Body of pancreas (tissue), 4 donors: Measurements from ENCODE around the gene CCL25. TPM values are rescaled to one million over a fixed set of nuclear protein-coding genes. Genes with fewer than 3 reads are reported as not detected.

ENCODE experiments used
- ATAC-seq: fragments of 150-250 bp; one replicate; pipeline ENCODE4 v1.9.1; 2016
- DNase-seq, 4 donors: peaks; one replicate each; pipeline ENCODE4 v3.0.0-alpha.2; 2019
- H3K27ac ChIP-seq, 4 donors: fragments of 200-600 bp; sonication (generic); 1 replicate in 3 of 4; 2 replicates in 1 of 4; pipeline versions ENCODE4 v1.5.1 to v1.6.1; 2016 to 2019; ENCODE audit warnings: mild to moderate bottlenecking in 1 of 4, mixed read lengths in 1 of 4, moderate library complexity in 1 of 4
- H3K27me3 ChIP-seq, 2 donors: fragments of 200-600 bp; sonication (generic); one replicate each; pipeline ENCODE4 v1.6.0; 2016; ENCODE audit warnings: mild to moderate bottlenecking in 1 of 2
- H3K36me3 ChIP-seq, 2 donors: fragments of 200-600 bp; sonication (generic); replicated peaks in 1 of 2; 2 replicates each; pipeline ENCODE4 v1.5.1; 2016; ENCODE audit warnings: low read depth in 2 of 2; ENCODE audit not compliant: insufficient read depth in 1 of 2
- H3K4me1 ChIP-seq: fragments of 200-600 bp; sonication (generic); one replicate; pipeline ENCODE4 v1.6.0; 2016
- H3K4me3 ChIP-seq, 2 donors: fragments of 200-600 bp; sonication (generic); 1 replicate in 1 of 2; 2 replicates in 1 of 2; pipeline ENCODE4 v1.5.1; 2016 to 2019
- H3K9me3 ChIP-seq, 3 donors: fragments of 200-600 bp; sonication (generic); 1 replicate in 2 of 3; 2 replicates in 1 of 3; pipeline ENCODE4 v1.5.1; 2016
- POLR2A ChIP-seq, 3 donors: fragments of 450-650 bp; IDR thresholded peaks; one replicate each; pipeline ENCODE4 v1.6.1; 2016; ENCODE audit warnings: antibody characterized with exemption in 3 of 3, mild to moderate bottlenecking in 2 of 3
- WGBS, 2 donors: methylation state at CpG; one replicate each; pipeline ENCODE4 v1.1.5; 2017; 5-methylcytosine and 5-hydroxymethylcytosine counted together
- intact Hi-C: fragments of 100-400 bp; cut with DNase I; formaldehyde crosslinking; loops from one replicate; pipeline ENCODE4 v1.15.1; 2023
- total RNA-seq, 2 donors: library from RNA; depleted of rRNA; stranded (reverse); fragments of >200 nt; gene quantifications; one replicate each; pipeline ENCODE4 v1.1.0, GENCODE V29; 2016
- TF ChIP-seq, protein P1 (sequence below), 7 experiments: fragments of 450-650 bp in 4 of 7; fragments of 200-600 bp in 3 of 7; sonication (generic) in 3 of 7; IDR thresholded peaks; one replicate each; pipeline ENCODE4 v1.5.1; 2016 to 2019; ENCODE audit warnings: antibody characterized with exemption in 7 of 7

Gene CCL25
- total RNA-seq, 2 donors from 2014 or later: not detected

DNA sequence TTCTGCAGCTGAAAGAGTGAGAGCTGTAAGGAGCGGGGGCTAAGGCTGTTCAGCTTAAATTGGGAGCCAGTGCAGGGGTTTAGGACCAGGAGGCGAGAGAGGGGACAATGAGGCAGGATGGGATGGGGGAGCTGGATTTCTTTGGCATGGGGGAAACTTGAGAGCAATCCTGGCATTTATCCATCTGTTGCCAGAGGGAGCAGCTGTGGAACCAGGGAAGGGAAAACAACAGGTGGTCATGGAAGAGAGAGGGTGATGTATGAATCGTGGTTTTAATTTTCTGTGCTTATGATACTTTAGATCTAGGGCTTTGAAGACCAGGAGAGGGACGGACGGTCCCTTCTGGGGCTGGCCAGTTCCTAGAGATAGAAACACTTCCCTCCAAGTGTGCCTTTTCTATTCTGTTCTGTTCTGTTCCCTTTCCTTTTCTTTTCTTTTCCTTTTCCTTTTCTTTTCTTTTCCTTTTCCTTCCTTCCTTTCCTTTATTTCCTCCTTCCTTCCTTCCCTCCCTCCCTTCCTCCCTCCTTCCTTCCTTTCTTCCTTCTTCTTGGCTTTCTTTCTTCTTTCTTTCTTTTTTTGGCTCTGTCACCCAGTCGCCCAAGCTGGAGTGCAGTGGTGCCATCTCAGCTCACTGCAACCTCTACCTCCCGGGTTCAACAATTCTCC is 16.0 kb upstream of the CCL25 start:
- H3K27me3 ChIP-seq: no peaks in the 10 kb centered on the region
- H3K4me3 ChIP-seq: no peak overlapping the region
- H3K4me1 ChIP-seq: no peaks in the 10 kb centered on the region
- H3K27ac ChIP-seq: no peak overlapping the region
- no peak for TF ChIP-seq POLR2A (IDR thresholded peaks at IDR 0.05)
- TF ChIP-seq, protein P1, sequence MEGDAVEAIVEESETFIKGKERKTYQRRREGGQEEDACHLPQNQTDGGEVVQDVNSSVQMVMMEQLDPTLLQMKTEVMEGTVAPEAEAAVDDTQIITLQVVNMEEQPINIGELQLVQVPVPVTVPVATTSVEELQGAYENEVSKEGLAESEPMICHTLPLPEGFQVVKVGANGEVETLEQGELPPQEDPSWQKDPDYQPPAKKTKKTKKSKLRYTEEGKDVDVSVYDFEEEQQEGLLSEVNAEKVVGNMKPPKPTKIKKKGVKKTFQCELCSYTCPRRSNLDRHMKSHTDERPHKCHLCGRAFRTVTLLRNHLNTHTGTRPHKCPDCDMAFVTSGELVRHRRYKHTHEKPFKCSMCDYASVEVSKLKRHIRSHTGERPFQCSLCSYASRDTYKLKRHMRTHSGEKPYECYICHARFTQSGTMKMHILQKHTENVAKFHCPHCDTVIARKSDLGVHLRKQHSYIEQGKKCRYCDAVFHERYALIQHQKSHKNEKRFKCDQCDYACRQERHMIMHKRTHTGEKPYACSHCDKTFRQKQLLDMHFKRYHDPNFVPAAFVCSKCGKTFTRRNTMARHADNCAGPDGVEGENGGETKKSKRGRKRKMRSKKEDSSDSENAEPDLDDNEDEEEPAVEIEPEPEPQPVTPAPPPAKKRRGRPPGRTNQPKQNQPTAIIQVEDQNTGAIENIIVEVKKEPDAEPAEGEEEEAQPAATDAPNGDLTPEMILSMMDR (IDR thresholded peaks at IDR 0.05): no peak
- DNase-seq (no peak), ATAC-seq (no peak)
- no peaks in the 10 kb centered on the region for H3K9me3 ChIP-seq
- 72 to 76% methylated on average over 7 of the region's 7 CpGs for WGBS, 2 donors
- intact Hi-C loops: no loop called here
- H3K36me3 ChIP-seq: no peaks in the 10 kb centered on the region

DNA sequence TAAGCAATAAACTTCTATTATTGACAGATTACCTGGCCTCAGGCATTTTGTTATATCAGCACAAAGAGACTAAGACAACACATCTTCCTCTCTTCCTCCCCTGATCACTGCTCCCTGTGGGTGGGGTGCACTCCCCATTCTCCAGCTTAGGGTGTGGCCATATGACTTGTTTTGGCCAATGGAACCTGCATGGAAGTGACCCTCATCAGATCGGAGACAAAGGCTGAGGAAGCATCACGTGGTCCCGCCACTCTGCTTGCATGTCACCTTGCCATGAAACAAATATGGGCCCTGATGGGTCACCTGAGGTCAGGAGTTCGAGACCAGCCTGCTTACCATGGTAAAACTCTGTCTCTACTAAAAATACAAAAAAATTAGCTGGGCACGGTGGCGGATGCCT is 13.7 kb upstream of the CCL25 start:
- Histone ChIP-seq H3K9me3 (no peaks in the 10 kb centered on the region), H3K4me1 (no peaks in the 10 kb centered on the region), H3K4me3 (no peak overlapping the region), H3K27me3 (no peaks in the 10 kb centered on the region), H3K27ac (no peak overlapping the region), H3K36me3 (no peaks in the 10 kb centered on the region)
- TF ChIP-seq, protein P1 (IDR thresholded peaks at IDR 0.05): no peak
- TF ChIP-seq POLR2A (IDR thresholded peaks at IDR 0.05): no peak
- 82 to 88% methylated on average over 6 of the region's 6 CpGs for WGBS, 2 donors
- DNase-seq: no peak
- intact Hi-C loops: no loop called here
- ATAC-seq: no peak

DNA sequence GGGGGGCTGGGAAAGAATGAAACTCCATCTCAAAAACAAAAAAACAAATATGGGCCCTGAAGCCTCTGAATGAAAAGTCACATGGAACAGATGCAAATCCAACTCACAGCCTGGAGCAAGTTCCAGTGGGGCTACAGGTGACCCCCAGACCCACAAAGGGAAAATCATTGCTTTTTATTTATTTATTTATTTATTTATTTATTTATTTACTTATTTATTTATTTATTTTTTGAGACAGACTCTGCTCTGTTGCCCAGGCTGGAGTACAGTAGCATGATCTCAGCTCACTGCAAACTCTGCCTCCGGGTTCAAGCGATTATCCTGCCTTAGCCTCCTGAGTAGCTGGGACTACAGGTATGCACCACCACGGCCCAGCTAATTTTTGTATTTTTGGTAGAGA is 13.3 kb upstream of the CCL25 start:
- no peaks in the 10 kb centered on the region for H3K4me1 ChIP-seq
- H3K27ac ChIP-seq: no peak overlapping the region
- no peak for DNase-seq
- H3K9me3 ChIP-seq: no peaks in the 10 kb centered on the region
- 90 to 98% methylated on average over 3 of the region's 3 CpGs for WGBS, 2 donors
- no peaks in the 10 kb centered on the region for H3K36me3 ChIP-seq
- no peak for TF ChIP-seq POLR2A (IDR thresholded peaks at IDR 0.05)
- TF ChIP-seq, protein P1 (IDR thresholded peaks at IDR 0.05): no peak
- intact Hi-C loops: no loop called here
- no peak for ATAC-seq
- no peak overlapping the region for H3K4me3 ChIP-seq
- H3K27me3 ChIP-seq: no peaks in the 10 kb centered on the region

DNA sequence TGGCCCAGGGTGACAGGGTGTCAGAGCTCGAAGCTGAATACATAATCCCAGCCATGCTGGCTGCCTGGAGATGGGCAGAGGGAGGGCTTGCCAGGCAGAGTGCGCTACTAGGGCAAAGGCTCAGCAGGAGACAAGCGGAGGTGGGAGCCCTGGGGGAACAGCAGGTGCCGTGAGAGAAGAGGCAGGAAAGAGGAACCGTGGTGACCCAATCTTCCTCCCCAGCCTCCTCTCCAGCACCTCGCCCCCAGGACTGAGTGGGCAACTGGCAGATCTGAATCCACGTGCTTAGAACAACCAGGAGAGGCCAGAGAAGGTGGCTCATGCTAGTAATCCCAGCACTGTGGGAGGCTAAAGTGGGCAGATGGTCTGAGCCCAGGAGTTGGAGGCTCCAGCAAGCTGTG is 11.0 kb upstream of the CCL25 start:
- no peaks in the 10 kb centered on the region for H3K36me3 ChIP-seq
- intact Hi-C loops: no loop called here
- no peak for ATAC-seq
- no peak overlapping the region for H3K27ac ChIP-seq
- no peaks in the 10 kb centered on the region for H3K4me1 ChIP-seq
- no peak for DNase-seq
- no peak for TF ChIP-seq POLR2A (IDR thresholded peaks at IDR 0.05)
- TF ChIP-seq, protein P1 (IDR thresholded peaks at IDR 0.05): no peak
- no peaks in the 10 kb centered on the region for H3K27me3 ChIP-seq
- H3K4me3 ChIP-seq: no peak overlapping the region
- WGBS, 2 donors: 61 to 71% methylated on average over 7 of the region's 7 CpGs
- H3K9me3 ChIP-seq: no peaks in the 10 kb centered on the region

DNA sequence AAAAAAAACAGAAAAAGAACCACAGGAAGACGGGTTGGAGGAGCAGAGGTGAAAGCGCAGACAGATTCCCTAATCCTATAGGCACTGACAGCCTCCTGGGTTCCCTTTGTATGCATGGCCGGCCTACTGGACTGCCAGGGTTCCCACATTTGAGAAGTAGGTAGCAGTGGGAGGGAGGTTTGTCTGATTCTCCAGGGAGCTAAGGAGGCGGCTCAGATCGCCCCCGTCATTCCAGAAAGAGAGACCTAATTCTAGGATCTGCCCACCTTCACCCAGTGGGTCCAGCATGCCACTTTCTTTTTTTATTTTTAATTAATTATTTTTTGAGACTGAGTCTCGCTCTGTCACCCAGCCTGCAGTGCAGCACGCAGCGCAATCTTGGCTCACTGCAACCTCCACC is 9.7 kb upstream of the CCL25 start:
- TF ChIP-seq, protein P1 (IDR thresholded peaks at IDR 0.05): no peak
- TF ChIP-seq POLR2A (IDR thresholded peaks at IDR 0.05): no peak
- no peak for ATAC-seq
- no peak overlapping the region for H3K4me3 ChIP-seq
- 85 to 90% methylated on average over 9 of the region's 9 CpGs for WGBS, 2 donors
- intact Hi-C loops: no loop called here
- H3K4me1 ChIP-seq: no peaks in the 10 kb centered on the region
- H3K9me3 ChIP-seq: no peaks in the 10 kb centered on the region
- no peak for DNase-seq
- H3K27ac ChIP-seq: no peak overlapping the region
- no peaks in the 10 kb centered on the region for H3K36me3 ChIP-seq
- H3K27me3 ChIP-seq: no peaks in the 10 kb centered on the region
